GM21825 (cell line): ENCODE measurements around the gene CYP19A1.

Source experiments
- ATAC-seq: cut with Tn5 transposase; IDR thresholded peaks from one replicate; pipeline ENCODE4 v1.9.1; 2021; ENCODE audit warnings: mild to moderate bottlenecking, moderate library complexity; ENCODE audit not compliant: unreplicated experiment

The CYP19A1 gene

DNA sequence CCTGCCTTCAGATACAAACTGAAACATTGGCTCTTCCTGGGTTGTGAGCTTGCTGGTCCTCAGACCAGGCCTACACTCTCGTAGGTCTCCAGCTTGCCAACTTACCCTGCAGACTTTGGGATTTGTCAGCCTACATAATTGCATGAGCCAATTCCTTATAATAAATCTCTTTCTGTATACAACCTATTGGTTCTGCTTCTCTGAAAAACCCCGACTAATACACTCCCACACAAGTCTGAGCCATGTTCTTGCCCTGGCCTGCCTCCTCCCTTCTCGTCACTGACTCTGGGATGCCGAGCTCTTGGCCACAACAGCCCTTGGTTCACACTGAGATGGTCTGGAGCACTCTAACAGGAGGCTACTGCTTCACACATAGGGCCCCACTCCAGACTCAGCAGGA, 9.5 kb downstream of the CYP19A1 start:
- no peak for ATAC-seq

- no peak for ATAC-seq
Observed at GRCh38 chr15:51327081-51327480, 11.3 kb downstream of the CYP19A1 start.

DNA sequence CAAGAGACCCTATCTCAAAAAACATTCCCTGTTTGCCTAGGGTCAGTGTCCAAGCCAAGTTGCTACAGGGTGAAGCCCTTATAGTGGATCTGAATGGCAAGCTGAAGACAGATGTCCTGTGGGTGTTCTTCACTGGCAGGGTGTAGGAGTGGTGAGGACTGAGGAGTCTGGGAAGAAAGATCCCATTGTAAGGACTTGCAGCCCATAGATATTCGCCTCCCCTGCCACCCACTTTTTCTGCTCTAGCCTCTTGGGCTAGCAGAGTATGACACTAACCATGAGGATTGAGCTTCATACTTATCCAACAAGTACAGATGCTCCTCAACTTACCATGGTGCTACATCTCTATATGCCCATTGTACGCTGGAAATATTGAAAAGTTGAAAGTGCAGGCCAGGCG, 13.2 kb downstream of the CYP19A1 start:
- no peak for ATAC-seq

DNA sequence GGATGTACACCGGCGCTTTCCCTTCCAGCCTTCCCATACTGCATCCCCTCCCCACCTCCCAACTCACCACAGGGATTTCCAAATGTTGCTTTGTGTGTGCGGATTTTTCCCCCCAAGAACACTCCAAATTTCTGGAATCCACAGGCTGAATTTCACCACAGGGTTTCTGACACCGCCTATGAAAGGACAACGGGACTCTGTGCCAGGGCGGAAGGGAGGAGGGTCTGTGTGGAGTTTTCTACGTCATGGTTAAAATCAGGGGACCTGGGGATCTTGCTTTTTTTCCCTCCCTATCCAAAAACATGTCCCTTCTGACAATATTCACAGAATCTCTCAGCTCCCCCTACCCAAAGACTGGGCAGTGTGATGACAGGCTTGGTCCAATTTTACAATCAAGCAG, 14.6 kb downstream of the CYP19A1 start:
- ATAC-seq, result no peak

GRCh38 chr15:51322621-51323296, 15.6 kb downstream of the CYP19A1 start:
- no peak for ATAC-seq

DNA sequence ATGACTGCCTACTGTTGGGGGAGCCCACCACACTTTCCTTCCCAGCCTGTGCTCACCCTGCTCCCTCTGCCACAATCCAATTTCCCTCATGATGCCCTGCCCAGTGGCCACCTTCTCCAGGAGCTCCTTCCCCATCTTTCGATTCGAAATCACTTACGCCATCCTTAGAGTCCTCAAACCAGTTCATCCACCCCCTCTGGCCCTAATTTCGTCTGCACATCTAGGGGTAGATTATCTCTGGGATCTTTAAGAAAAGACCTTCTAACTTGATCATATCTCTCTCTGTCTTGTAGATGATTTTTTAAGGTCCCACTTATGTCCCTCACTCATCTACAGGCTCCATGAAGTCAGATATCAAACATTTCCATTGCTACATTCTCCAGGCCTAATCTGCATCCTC, 17.1 kb downstream of the CYP19A1 start:
- ATAC-seq, result no peak

DNA sequence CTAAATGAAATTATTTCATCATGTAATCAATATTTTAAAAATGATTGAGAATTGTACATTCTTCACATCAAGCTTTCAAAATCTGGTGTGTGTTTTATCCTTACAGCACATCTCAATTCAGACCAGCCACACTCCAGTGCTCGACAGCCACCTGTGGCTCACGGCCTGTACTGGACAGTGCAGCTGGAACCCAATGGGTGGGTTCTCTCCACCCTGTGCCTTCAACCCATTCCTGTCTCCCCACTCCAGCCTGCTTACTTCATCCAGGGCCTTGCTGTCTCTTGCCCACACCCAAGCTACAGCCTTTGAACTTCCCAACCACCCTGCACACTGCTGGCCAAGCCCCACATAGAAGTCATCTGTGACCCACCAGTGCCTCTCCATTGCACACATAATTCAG, 17.6 kb downstream of the CYP19A1 start:
- ATAC-seq, result no peak

DNA sequence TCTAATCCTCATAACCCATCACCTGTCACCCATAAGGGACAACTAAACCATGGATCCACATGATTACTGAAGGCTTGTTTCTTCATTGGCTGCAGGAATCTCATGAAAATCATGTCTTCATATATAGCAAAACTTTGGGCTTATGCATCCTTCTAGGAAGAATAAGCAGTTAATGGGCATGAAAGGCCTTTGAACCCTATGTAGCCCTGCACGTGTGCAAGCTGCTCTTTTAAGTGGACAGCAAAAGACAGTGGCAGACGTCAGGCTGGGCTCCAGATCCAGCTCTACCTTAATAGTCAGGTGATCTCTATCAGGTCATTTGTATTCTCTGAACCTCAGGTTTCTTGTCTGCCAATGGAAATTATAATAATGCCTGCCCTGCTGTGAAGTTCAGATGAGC, 18.9 kb downstream of the CYP19A1 start:
- no peak for ATAC-seq

DNA sequence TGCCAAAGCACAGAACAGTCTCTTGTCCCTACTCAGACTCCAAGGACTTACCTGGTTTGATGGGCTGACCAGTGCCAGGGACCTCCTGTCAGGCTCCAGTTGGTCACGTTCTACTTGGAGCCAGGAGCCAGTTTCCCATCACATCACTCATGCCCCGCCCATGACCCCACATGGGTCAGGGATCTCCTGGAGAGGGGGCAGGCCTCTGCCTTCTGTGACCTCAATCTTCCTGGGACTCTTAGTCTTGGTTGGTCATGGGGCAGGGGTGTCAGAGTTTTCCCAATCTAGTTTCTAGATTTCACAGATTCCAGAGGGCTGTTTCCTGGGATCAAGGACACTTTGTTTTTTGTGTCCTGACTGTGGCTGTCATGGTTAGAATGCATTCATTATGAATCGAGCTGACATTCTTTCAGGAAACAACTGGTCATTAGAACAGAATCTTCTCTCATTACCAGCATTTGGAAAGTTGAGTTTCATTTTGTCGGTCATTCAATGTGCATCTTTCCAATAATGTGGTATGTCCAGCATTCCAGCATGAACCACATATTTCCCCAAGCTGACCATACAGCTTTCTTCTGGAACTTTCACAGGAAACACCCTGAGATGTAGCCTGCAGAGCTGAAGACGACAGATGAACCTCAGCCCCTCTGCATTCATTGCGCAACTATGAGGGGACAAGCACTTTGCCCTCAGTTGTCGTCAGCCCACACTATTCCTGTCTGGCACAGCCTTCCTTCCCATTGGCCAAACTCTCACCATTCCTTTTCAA, 19.8 kb downstream of the CYP19A1 start:
- no peak for ATAC-seq

GRCh38 chr15:51316636-51317035, 21.8 kb downstream of the CYP19A1 start:
- no peak for ATAC-seq

GRCh38 chr15:51315726-51316125, 22.7 kb downstream of the CYP19A1 start:
- ATAC-seq, result no peak

GRCh38 chr15:51314391-51315337, 23.7 kb downstream of the CYP19A1 start:
- ATAC-seq, result no peak

GRCh38 chr15:51313644-51314280, 24.6 kb downstream of the CYP19A1 start:
- no peak for ATAC-seq

DNA sequence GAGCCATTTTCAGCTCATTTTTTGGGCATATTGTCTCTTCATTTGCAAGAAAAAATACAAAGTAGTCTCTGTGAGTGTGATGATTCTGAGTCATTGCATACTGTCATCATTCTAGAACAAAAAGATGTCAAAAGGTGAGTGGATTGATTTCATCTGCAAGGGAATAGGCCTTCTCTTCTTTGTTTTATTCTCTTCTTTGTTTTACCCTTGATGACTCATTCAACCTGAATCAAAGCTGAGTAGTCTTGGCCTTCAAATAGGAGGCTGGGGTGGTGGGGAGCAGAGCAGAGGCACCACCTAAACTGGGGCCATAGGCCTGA, 25.4 kb downstream of the CYP19A1 start:
- ATAC-seq, result no peak

GRCh38 chr15:51312166-51313073, 26.0 kb downstream of the CYP19A1 start:
- no peak for ATAC-seq

DNA sequence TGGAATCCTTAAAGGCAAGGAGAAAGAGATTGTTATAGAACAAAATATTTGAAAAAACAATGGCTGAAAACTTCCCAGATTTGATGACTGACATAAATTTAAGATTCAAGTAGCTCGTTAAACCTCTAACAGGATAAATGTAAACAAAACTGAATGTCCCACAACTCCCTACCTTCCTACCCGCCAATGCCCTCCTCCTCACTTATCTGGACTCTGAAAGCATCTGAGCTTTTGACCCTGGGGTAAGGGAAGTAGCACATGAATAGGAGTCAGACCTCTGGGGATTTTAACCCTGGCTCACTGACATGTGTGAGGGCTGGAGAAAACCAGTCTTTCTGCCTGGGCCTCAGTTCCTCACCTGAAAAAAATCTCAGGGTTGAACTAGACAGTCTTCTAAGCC, 26.9 kb downstream of the CYP19A1 start:
- no peak for ATAC-seq

GRCh38 chr15:51310064-51310463, 28.3 kb downstream of the CYP19A1 start:
- ATAC-seq, result no peak

- ATAC-seq, result no peak
Observed at GRCh38 chr15:51307811-51308210, 30.6 kb downstream of the CYP19A1 start.

DNA sequence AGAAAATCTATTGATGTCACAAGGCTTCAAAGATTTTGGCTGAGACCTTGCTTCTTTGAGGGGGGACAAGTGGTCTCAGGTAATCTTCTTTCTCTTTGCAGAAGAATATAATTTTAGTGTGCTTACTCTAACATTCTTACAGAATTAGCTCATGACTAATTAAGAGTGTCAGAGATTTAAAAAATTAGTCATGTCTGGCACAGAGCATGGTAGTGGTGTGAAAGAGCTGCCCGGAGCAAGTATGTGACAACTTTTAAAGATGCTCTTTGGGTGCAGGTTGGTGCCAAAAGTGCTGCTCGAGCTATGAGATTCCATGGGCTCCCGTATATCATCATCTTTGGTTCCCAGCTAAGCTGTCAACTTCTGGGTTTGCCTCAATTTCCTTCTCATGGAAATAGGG, 31.1 kb downstream of the CYP19A1 start:
- ATAC-seq, result no peak

- ATAC-seq, result no peak
Observed at GRCh38 chr15:51303462-51303980, 34.9 kb downstream of the CYP19A1 start.
